Measurements from ENCODE around the gene CPSF3.
"Not testable (repeated sequence)": the region's sequence is repeated elsewhere in the genome, so short reads cannot be mapped to it uniquely, and the experiment has no call there.

Gene CPSF3

DNA sequence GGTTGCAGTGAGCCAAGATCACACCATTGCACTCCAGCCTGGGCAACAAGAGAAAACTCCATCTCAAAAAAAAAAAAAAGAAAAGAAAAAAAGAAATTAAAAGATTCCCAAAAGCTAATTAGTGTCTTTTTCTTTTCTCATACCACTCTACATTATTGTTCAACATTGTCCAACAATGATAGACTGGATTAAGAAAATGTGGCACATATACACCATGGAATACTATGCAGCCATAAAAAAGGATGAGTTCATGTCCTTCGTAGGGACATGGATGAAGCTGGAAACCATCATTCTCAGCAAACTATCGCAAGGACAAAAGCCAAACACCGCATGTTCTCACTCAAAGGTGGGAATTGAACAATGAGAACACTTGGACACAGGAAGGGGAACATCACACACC is 90.5 kb downstream of the CPSF3 start:
- not testable (repeated sequence) for H3K4me1 ChIP-seq (ENCODE audit: control insufficient read depth, insufficient read depth, low read length, unreplicated experiment); H3K27ac ChIP-seq (ENCODE audit: low read depth, low read length); H2AFZ ChIP-seq (ENCODE audit: low read length, unreplicated experiment); H3K27me3 ChIP-seq (ENCODE audit: insufficient read depth, low read length); H3K79me2 ChIP-seq (ENCODE audit: control insufficient read depth, insufficient read depth, low read length, unreplicated experiment); H3K4me3 ChIP-seq (ENCODE audit: low read depth, low read length)
- H3K36me3 ChIP-seq (ENCODE audit: insufficient read depth, low read length): peaks cover 17% of the 10 kb centered on the region

DNA sequence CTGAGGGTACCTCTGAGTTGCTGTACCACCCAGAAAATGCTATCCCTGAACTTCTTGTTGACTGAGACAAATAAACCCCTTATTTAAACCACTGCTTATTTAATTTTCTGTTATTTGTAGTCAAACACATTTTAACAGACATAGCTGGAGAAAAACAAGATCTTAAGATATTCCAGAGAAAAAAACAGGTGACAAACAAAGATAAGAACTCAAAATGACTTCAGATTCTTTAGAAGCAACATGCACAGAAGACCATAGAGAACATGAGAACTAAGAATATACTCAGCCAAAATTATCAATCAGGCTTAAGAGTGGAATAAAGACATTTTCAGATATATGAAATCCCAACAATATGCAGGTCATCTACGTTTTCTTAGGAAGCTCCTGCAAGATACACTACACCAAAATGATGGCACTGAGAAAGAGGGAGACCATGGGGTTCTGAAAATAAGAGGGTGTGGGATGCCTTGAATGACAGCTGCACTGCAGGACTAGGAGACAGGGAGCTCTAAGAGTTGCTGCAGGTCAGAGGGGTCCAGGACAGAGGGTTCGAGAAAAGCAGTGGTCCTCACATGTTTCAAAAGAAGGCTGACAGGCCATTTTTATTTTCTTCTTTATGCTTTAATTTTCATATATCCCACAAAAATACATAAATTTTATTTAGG is 93.8 kb downstream of the CPSF3 start:
- Histone ChIP-seq H3K4me3 (ENCODE audit: low read depth, low read length) (no peak overlapping the region), H3K4me1 (ENCODE audit: control insufficient read depth, insufficient read depth, low read length, unreplicated experiment) (peaks cover 5% of the 10 kb centered on the region), H3K27me3 (ENCODE audit: insufficient read depth, low read length) (no peaks in the 10 kb centered on the region), H3K36me3 (ENCODE audit: insufficient read depth, low read length) (peaks cover 28% of the 10 kb centered on the region), H3K27ac (ENCODE audit: low read depth, low read length) (no peak overlapping the region), H3K79me2 (ENCODE audit: control insufficient read depth, insufficient read depth, low read length, unreplicated experiment) (no peaks in the 10 kb centered on the region), H2AFZ (ENCODE audit: low read length, unreplicated experiment) (no peak overlapping the region)

DNA sequence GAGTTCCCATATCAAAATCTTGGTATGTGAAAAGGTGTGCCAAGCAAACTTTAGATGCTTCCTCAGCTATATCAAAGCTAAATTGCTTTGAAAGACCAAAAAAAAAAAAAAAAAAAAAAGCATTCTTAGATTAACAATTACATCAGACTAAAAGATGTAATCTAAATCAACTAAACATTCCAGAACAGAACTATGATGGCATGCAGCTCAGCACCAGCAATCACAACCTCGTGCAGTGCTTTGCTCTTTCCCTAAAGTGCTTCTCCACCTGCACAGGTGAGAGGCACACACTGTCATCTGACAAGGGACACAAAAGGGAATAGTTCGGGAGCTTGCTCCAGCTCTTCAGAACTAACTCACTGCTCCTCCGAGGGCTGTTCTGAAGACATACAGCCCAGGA is 94.7 kb downstream of the CPSF3 start:
- H3K36me3 ChIP-seq (ENCODE audit: insufficient read depth, low read length): peaks cover 27% of the 10 kb centered on the region; the same call in 1 of the 2 replicates
- no peak overlapping the region for H2AFZ ChIP-seq (ENCODE audit: low read length, unreplicated experiment)
- H3K27me3 ChIP-seq (ENCODE audit: insufficient read depth, low read length): no peaks in the 10 kb centered on the region
- H3K27ac ChIP-seq (ENCODE audit: low read depth, low read length): no peak overlapping the region
- peaks cover 5% of the 10 kb centered on the region for H3K4me1 ChIP-seq (ENCODE audit: control insufficient read depth, insufficient read depth, low read length, unreplicated experiment)
- H3K4me3 ChIP-seq (ENCODE audit: low read depth, low read length): no peak overlapping the region
- no peaks in the 10 kb centered on the region for H3K79me2 ChIP-seq (ENCODE audit: control insufficient read depth, insufficient read depth, low read length, unreplicated experiment)

DNA sequence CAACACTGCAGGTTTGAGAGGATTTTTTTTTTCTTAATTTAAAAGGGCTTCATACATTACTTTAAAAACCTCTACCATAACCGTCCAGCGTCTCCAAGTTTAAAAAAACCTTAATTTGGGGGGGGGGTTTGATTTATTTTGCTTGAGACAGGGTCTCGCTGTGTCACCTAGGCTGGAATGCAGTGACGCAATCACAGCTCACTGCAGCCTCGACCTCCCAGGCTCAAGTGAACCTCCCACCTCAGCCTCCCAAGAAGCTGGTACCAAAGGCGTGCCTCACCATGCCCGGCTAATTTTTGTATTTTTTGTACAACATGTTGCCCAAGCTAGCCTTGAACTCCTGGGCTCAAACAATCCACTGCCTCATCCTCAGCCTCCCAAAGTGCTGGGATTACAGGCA is 95.3 kb downstream of the CPSF3 start:
- Histone ChIP-seq H3K4me1 (ENCODE audit: control insufficient read depth, insufficient read depth, low read length, unreplicated experiment) (peaks cover 5% of the 10 kb centered on the region), H3K27ac (ENCODE audit: low read depth, low read length) (no peak overlapping the region), H3K79me2 (ENCODE audit: control insufficient read depth, insufficient read depth, low read length, unreplicated experiment) (no peaks in the 10 kb centered on the region), H3K4me3 (ENCODE audit: low read depth, low read length) (no peak overlapping the region), H3K36me3 (ENCODE audit: insufficient read depth, low read length) (peaks cover 23% of the 10 kb centered on the region; the same call in 1 of the 2 replicates), H2AFZ (ENCODE audit: low read length, unreplicated experiment) (no peak overlapping the region), H3K27me3 (ENCODE audit: insufficient read depth, low read length) (no peaks in the 10 kb centered on the region)

DNA sequence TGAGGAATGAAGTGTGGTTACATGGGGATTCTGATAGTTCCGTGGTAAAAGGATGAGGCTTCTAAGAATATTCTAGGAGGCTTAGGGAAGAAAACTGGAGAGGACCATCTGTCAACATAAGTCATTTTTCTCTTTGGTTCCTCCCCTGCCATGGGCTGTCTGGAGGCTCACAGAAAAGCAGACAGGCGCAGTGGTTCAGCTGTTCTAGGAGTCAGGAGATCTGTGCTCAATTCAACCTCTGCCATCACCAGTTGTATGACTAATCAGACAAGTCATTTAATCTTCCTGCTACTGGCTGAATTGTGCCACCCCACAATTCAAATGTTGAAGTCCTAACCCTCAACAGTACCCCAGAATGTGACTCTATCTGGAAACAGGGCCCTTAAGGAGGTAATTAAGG is 95.8 kb downstream of the CPSF3 start:
- no peak overlapping the region for H3K4me3 ChIP-seq (ENCODE audit: low read depth, low read length)
- H2AFZ ChIP-seq (ENCODE audit: low read length, unreplicated experiment): no peak overlapping the region
- peaks cover 5% of the 10 kb centered on the region for H3K4me1 ChIP-seq (ENCODE audit: control insufficient read depth, insufficient read depth, low read length, unreplicated experiment)
- no peaks in the 10 kb centered on the region for H3K79me2 ChIP-seq (ENCODE audit: control insufficient read depth, insufficient read depth, low read length, unreplicated experiment)
- no peak overlapping the region for H3K27ac ChIP-seq (ENCODE audit: low read depth, low read length)
- peaks cover 23% of the 10 kb centered on the region; the same call in 1 of the 2 replicates for H3K36me3 ChIP-seq (ENCODE audit: insufficient read depth, low read length)
- no peaks in the 10 kb centered on the region for H3K27me3 ChIP-seq (ENCODE audit: insufficient read depth, low read length)

Measured in ACC112 (cell line).